ENCODE data around the gene PRRT1.

GRCh38 chr6:32177788-32178546 is 26.2 kb upstream of the PRRT1 start, which contains the start of gene RNF5:
- TF ChIP-seq POLR2A (IDR thresholded peaks at IDR 0.05; ENCODE audit: low read depth), result no peak
- TF ChIP-seq EP300 (IDR thresholded peaks at IDR 0.05), result no peak

Data from esophagus muscularis mucosa (tissue), 2 donors.